ENCODE measurements around the gene DCP1A. TPM values are rescaled to one million over a fixed set of nuclear protein-coding genes. Genes with fewer than 3 reads are reported as not detected.

DCP1A gene
- total RNA-seq (2014; rRNA removed; shearing (Covaris generic)), result 21.8 and 23.8 TPM in 2 replicates
- total RNA-seq (2022), result 23.2 and 28.1 TPM in 2 replicates
- percentile 80 among the genes with signal in this experiment for Bru-seq, nascent RNA
- percentile 66 among the genes with signal in this experiment for BruChase-seq, experiment 1, labeled RNA remaining after a 6-hour chase
- percentile 82 among the genes with signal in this experiment for BruChase-seq, experiment 2, labeled RNA remaining after a 2-hour chase
- long read RNA-seq, full-length matches to known transcripts, result 48 of 72 reads
- long read RNA-seq, partial matches to known transcripts, result 5 of 72 reads
- long read RNA-seq, other reads (novel, unspliced or antisense), result 19 of 72 reads

GRCh38 chr3:53347261-53348064 is at the start of gene DCP1A:
DCP1A (minus strand) TSS chr3:53347543; CDS start chr3:53347517, 26 bp downstream.
- CTCF ChIA-PET (ENCODE audit: unreplicated experiment), result interaction anchor here (0.9 kb wide), 1 partner anchor 86 kb away, joined by 3 read pairs; no protein-coding TSS in a partner anchor

GRCh38 chr3:53384465-53385423 is 37.4 kb upstream of the DCP1A start:
- no peaks in the 10 kb centered on the region for H3K9me2 ChIP-seq (ENCODE audit: insufficient read depth, low read length)
- no peaks in the 10 kb centered on the region for H3K36me3 ChIP-seq (ENCODE audit: insufficient read depth, low read length)
- no peak overlapping the region for H3K4me3 ChIP-seq (ENCODE audit: low read depth, low read length, poor library complexity, severe bottlenecking)
- no peak for TF ChIP-seq EZH2phosphoT487 (IDR thresholded peaks at IDR 0.05; ENCODE audit: borderline replicate concordance, low read depth, low read length)
- TF ChIP-seq CTCF (conservative IDR thresholded peaks at IDR 0.05; ENCODE audit: low read length), result no peak
- no peak overlapping the region for H3K4me2 ChIP-seq (ENCODE audit: low read length)
- no peak overlapping the region for H3K27ac ChIP-seq (ENCODE audit: low read depth, low read length, poor library complexity, severe bottlenecking)
- no peak for DNase-seq (ENCODE audit: low spot score)
- ChIA-PET CTCF (ENCODE audit: unreplicated experiment) (no interaction called here), POLR2A (interaction anchor here (0.6 kb wide), 2 partner anchors 376 to 526 kb away, joined by 3 to 5 read pairs; no protein-coding TSS in a partner anchor)
- no peaks in the 10 kb centered on the region for H3K4me1 ChIP-seq (ENCODE audit: insufficient read depth, low read length, poor library complexity, severe bottlenecking)
- intact Hi-C loops (cut with micrococcal nuclease; ENCODE audit: unreplicated experiment), result no loop called here
- H3K9me3 ChIP-seq (ENCODE audit: low read length), result no peaks in the 10 kb centered on the region
- H3K79me2 ChIP-seq (ENCODE audit: insufficient read depth, low read depth, low read length), result no peaks in the 10 kb centered on the region
- H2AFZ ChIP-seq (ENCODE audit: low read length), result no peak overlapping the region
- H4K20me1 ChIP-seq (ENCODE audit: insufficient read depth, low read length), result no peaks in the 10 kb centered on the region
- BruUV-seq (replicated peaks), result no TSS peak

More at GRCh38 chr3:53347261-53348064, at the start of gene DCP1A:
- H3K79me2 ChIP-seq (ENCODE audit: insufficient read depth, low read depth, low read length), result peaks cover 33% of the 10 kb centered on the region
- peak within 1 kb of the TSS; percentile 53 for H3K27ac ChIP-seq (ENCODE audit: low read depth, low read length, poor library complexity, severe bottlenecking)
- H3K9me2 ChIP-seq (ENCODE audit: insufficient read depth, low read length), result no peaks in the 10 kb centered on the region
- H2AFZ ChIP-seq (ENCODE audit: low read length), result peak within 1 kb of the TSS; percentile 100
- H3K4me1 ChIP-seq (ENCODE audit: insufficient read depth, low read length, poor library complexity, severe bottlenecking), result peaks cover 19% of the 10 kb centered on the region
- H4K20me1 ChIP-seq (ENCODE audit: insufficient read depth, low read length), result no peaks in the 10 kb centered on the region
- peak; percentile 98 for DNase-seq (ENCODE audit: low spot score)
- no peaks in the 10 kb centered on the region for H3K9me3 ChIP-seq (ENCODE audit: low read length)
- intact Hi-C loops (cut with micrococcal nuclease; ENCODE audit: unreplicated experiment), result loop anchor here (2.0 to 5.0 kb wide), 2 partner anchors 93 to 545 kb away; partner anchors contain the start of gene SELENOK
- no peak for TF ChIP-seq CTCF (conservative IDR thresholded peaks at IDR 0.05; ENCODE audit: low read length)
- TF ChIP-seq EZH2phosphoT487 (IDR thresholded peaks at IDR 0.05; ENCODE audit: borderline replicate concordance, low read depth, low read length), result no peak
- H3K36me3 ChIP-seq (ENCODE audit: insufficient read depth, low read length), result peaks cover 17% of the 10 kb centered on the region
- H3K4me2 ChIP-seq (ENCODE audit: low read length), result peak within 1 kb of the TSS; percentile 98
- POLR2A ChIA-PET, result interaction anchor here (0.6 to 1.8 kb wide), 14 partner anchors 12 to 1592 kb away, joined by 3 to 8 read pairs (median 4); no protein-coding TSS in a partner anchor
- BruUV-seq (replicated peaks), result no TSS peak
- peak within 1 kb of the TSS; percentile 97 for H3K4me3 ChIP-seq (ENCODE audit: low read depth, low read length, poor library complexity, severe bottlenecking)

Data from OCI-LY7 (cell line).